Fibroblast of the aortic adventitia (primary cell): ENCODE data around the gene EML4. TPM values are rescaled to one million over a fixed set of nuclear protein-coding genes. Genes with fewer than 3 reads are reported as not detected.

Experiments
- DNase-seq: peaks from one replicate; pipeline ENCODE4 v3.0.0-alpha.2; 2010; ENCODE audit warnings: low read depth
- H3K4me3 ChIP-seq: 2 replicates; pipeline ENCODE4 v1.5.1; 2011; ENCODE audit warnings: low read depth, mild to moderate bottlenecking, control low read depth, low read length, moderate library complexity
- total RNA-seq: library from RNA; depleted of rRNA; stranded (reverse); fragments of >200 nt; gene quantifications from 2 replicates; pipeline ENCODE4 v1.2.3, GENCODE V29; 2012; ENCODE audit warnings: low replicate concordance
- TF ChIP-seq, protein P1 (sequence below): IDR thresholded peaks from 2 replicates; pipeline ENCODE4 v1.5.1; 2011; ENCODE audit warnings: mild to moderate bottlenecking, low read length, control low read depth, inconsistent platforms; ENCODE audit not compliant: insufficient read depth

EML4 gene
- total RNA-seq, 1 donor = 50.9 TPM

DNA sequence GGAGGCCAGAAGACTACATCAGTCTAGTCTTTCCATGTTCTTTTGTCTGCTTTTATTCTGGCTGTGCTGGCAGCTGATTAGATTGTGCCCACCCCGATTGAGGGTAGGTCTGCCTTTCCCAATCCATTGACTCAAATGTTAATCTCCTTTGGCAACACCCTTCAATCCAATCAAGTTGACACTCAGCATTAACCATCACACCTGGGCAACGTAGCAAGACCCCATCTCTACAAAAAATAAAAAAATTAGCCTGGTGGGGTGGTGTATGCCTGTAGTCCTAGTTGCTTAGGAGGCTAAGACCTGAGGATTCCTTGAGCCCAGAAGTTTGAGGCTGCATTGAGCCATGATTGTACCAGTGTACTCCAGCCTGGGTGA, 33.5 kb downstream of the EML4 start:
- DNase-seq = no peak
- no peak overlapping the region for H3K4me3 ChIP-seq
- TF ChIP-seq, protein P1, sequence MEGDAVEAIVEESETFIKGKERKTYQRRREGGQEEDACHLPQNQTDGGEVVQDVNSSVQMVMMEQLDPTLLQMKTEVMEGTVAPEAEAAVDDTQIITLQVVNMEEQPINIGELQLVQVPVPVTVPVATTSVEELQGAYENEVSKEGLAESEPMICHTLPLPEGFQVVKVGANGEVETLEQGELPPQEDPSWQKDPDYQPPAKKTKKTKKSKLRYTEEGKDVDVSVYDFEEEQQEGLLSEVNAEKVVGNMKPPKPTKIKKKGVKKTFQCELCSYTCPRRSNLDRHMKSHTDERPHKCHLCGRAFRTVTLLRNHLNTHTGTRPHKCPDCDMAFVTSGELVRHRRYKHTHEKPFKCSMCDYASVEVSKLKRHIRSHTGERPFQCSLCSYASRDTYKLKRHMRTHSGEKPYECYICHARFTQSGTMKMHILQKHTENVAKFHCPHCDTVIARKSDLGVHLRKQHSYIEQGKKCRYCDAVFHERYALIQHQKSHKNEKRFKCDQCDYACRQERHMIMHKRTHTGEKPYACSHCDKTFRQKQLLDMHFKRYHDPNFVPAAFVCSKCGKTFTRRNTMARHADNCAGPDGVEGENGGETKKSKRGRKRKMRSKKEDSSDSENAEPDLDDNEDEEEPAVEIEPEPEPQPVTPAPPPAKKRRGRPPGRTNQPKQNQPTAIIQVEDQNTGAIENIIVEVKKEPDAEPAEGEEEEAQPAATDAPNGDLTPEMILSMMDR = no peak

DNA sequence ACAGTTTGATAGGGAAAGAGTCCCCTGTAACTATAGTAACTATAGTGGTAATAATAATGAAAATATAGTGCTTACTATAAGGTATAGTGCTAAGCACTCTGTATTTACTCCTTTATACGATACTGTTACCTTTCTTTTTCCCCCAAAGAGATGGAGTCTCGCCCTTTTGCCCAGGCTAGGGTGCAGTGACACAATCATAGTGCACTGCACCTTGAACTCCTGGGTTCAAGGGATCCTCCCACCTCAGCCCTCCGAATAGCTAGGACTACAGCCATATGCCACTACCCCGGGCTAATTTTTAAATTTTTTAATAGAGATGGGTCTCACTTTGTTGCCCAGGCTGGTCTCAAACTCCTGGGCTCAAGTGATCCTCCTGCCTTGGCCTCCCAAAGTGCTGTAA, 34.6 kb downstream of the EML4 start:
- TF ChIP-seq, protein P1 = no peak
- H3K4me3 ChIP-seq = no peak overlapping the region
- no peak for DNase-seq

DNA sequence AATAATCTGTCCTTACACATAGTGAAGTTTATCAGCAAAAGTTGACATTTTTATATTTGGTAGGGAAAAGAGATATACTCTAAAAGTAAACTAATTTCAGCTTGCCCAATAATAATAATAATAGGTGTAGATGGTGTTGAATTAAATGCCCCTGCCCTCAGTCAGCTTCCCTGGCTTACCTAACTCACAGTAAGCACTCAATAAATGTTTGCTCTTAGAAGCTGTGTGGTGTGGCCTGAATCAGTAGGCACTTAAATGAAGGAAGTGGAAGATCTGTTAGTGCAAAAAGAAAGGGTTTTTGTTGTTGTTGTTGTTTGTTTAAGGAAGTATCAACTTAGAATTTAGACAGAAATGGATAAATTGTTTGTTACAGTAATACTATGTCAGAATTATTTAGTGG, 36.2 kb downstream of the EML4 start:
- no peak overlapping the region for H3K4me3 ChIP-seq
- TF ChIP-seq, protein P1 = no peak
- DNase-seq = no peak

DNA sequence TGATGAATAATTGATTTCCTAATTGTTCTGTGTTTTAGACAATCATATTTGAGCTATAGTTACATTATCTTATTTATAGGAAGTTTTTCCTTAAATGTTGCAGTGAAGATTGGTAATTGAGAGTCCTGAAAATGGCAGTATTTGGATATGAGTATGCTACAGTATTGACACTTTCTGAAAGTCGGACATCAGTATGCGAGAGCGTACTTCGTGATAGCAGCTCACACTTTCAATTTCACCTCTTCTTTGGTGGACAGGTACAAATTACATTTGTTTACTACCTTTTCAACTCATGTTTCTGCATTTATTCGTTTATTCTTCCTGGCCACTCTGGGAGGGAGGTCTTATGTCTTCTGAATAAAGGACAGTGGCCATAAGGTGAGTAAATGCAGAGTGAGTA, 38.7 kb downstream of the EML4 start:
- no peak for DNase-seq
- TF ChIP-seq, protein P1 = no peak
- H3K4me3 ChIP-seq = no peak overlapping the region

DNA sequence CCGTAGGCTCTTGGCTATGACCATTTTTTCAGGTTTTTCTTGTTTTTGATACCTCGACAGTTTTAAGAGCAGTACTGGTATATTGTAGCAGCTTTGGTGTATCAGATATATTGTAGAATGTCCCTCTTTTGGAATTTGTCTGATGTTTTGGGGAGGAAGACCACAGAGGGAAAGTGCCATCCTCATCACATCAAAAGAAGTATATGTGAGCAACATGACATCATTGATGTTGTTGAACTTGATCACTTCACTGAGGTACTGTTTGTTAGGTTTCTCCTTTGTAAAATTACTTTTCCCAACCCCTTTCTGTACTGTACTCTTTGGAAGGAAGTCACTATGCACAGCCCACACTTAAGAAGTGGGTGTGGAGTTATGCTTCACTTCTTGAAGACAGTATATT, 41.0 kb downstream of the EML4 start:
- TF ChIP-seq, protein P1 = no peak
- no peak overlapping the region for H3K4me3 ChIP-seq

DNA sequence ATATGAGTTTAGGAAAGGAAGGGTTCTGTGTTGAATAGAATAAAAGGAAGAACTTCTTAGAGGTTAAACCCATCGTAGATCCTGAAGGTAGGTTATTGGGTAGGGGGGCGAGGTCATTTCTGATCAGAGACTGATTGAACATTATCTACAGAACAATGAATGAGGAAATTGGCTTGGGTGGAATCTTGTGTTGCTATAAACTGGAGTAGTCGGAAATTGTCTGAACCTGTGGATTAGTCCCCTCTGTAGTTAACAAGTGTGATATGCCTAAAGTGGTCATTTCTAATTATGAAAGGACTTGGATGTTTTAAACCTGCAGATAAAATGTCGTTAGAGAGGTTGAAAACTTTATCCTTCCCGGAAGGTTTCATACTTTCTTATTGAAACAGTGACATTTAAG, 42.1 kb downstream of the EML4 start:
- DNase-seq = no peak
- no peak overlapping the region for H3K4me3 ChIP-seq
- TF ChIP-seq, protein P1 = no peak

More for the DNA sequence above, 41.0 kb downstream of the EML4 start:
- no peak for DNase-seq

DNA sequence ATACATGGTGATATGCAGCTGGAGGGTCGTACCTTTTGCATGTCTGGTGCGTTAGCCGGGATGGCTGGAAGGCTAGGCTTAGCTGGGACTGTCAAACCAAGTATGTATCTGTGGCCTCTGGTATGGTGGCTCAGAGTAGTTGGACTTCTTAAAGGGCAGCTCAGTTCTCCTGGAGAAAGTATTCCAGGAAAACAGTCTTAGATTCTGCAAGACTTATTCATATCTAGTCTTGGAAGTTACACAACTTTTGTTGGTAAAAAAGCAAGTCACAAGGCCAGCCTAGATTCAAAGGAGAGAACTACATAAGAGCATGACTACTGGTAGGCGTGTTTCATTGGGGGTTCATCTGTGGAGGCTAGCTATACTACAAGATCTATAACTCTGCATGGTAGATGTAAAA, 45.5 kb downstream of the EML4 start:
- H3K4me3 ChIP-seq = no peak overlapping the region
- peak; percentile 76 for DNase-seq
- TF ChIP-seq, protein P1 = no peak
